ENCODE measurements around the gene COPG2. TPM values are rescaled to one million over a fixed set of nuclear protein-coding genes. Genes with fewer than 3 reads are reported as not detected.

The COPG2 gene
- total RNA-seq, 6 experiments from 2014 or later, result 20.2 to 25.4 (median 23.9) TPM

GRCh38 chr7:130689683-130690082, 21.1 kb upstream of the COPG2 start:
- no peak for DNase-seq
- Mint-ChIP-seq H3K9me3 (no peaks in the 10 kb centered on the region), H3K36me3 (ENCODE audit: low read depth) (no peaks in the 10 kb centered on the region), H3K4me3 (no peak overlapping the region), H3K27me3 (ENCODE audit: insufficient read depth) (peaks cover 25% of the 10 kb centered on the region), H3K27ac (no peak overlapping the region), H3K4me1 (ENCODE audit: low read depth) (no peaks in the 10 kb centered on the region)
- TF ChIP-seq CTCF (IDR thresholded peaks at IDR 0.05), result no peak

GRCh38 chr7:130683026-130683425, 14.5 kb upstream of the COPG2 start:
- Mint-ChIP-seq H3K9me3 (no peaks in the 10 kb centered on the region), H3K27ac (no peak overlapping the region), H3K36me3 (ENCODE audit: low read depth) (no peaks in the 10 kb centered on the region), H3K4me1 (ENCODE audit: low read depth) (no peaks in the 10 kb centered on the region), H3K27me3 (ENCODE audit: insufficient read depth) (peaks cover 14% of the 10 kb centered on the region), H3K4me3 (no peak overlapping the region)
- TF ChIP-seq CTCF (IDR thresholded peaks at IDR 0.05), result no peak
- DNase-seq, result no peak

GRCh38 chr7:130674456-130674855, 5.9 kb upstream of the COPG2 start:
- peaks cover 12% of the 10 kb centered on the region for H3K27me3 Mint-ChIP-seq (ENCODE audit: insufficient read depth)
- peaks cover 13% of the 10 kb centered on the region for H3K4me1 Mint-ChIP-seq (ENCODE audit: low read depth)
- H3K27ac Mint-ChIP-seq, result no peak overlapping the region
- no peaks in the 10 kb centered on the region for H3K9me3 Mint-ChIP-seq
- no peak for DNase-seq
- H3K4me3 Mint-ChIP-seq, result no peak overlapping the region
- no peaks in the 10 kb centered on the region for H3K36me3 Mint-ChIP-seq (ENCODE audit: low read depth)
- TF ChIP-seq CTCF (IDR thresholded peaks at IDR 0.05), result no peak

GRCh38 chr7:130673066-130673465, 4.5 kb upstream of the COPG2 start:
- no peak for TF ChIP-seq CTCF (IDR thresholded peaks at IDR 0.05)
- Mint-ChIP-seq H3K36me3 (ENCODE audit: low read depth) (no peaks in the 10 kb centered on the region), H3K9me3 (no peaks in the 10 kb centered on the region), H3K27ac (no peak overlapping the region), H3K4me3 (no peak overlapping the region), H3K27me3 (ENCODE audit: insufficient read depth) (peaks cover 9% of the 10 kb centered on the region), H3K4me1 (ENCODE audit: low read depth) (peaks cover 19% of the 10 kb centered on the region)
- no peak for DNase-seq

GRCh38 chr7:130672146-130672545, 3.6 kb upstream of the COPG2 start:
- no peaks in the 10 kb centered on the region for H3K9me3 Mint-ChIP-seq
- H3K36me3 Mint-ChIP-seq (ENCODE audit: low read depth), result no peaks in the 10 kb centered on the region
- peaks cover 27% of the 10 kb centered on the region for H3K4me1 Mint-ChIP-seq (ENCODE audit: low read depth)
- no peak for TF ChIP-seq CTCF (IDR thresholded peaks at IDR 0.05)
- no peak overlapping the region for H3K4me3 Mint-ChIP-seq
- no peak overlapping the region for H3K27ac Mint-ChIP-seq
- no peak for DNase-seq
- H3K27me3 Mint-ChIP-seq (ENCODE audit: insufficient read depth), result peaks cover 5% of the 10 kb centered on the region
